ENCODE data around the gene METTL13. TPM values are rescaled to one million over a fixed set of nuclear protein-coding genes. Genes with fewer than 3 reads are reported as not detected.

METTL13 gene
- total RNA-seq, 2 donors from 2014 or later: 19.9 to 42.7 TPM

DNA sequence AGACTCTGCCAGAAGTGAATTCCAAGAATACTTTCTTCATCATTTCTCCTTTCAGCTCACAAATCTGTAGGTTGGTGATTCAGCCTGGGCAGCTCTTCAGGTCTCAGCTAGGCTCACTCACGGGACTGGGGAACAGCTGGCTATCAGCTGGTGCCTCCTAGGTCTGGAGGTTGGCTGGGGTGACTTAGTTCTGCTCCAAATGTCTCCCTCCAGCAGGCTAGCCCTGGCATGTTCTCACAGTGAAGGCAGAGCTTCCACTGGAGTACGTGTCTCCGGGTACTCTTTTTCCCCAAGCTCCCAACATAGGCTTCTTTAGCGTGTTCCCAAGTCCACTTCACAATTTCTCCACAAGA is 27.1 kb upstream of the METTL13 start:
- no peak overlapping the region for H3K4me3 ChIP-seq
- no peaks in the 10 kb centered on the region for H3K27me3 ChIP-seq
- no peaks in the 10 kb centered on the region for H3K4me1 ChIP-seq
- no peak for DNase-seq
- TF ChIP-seq, protein P1, sequence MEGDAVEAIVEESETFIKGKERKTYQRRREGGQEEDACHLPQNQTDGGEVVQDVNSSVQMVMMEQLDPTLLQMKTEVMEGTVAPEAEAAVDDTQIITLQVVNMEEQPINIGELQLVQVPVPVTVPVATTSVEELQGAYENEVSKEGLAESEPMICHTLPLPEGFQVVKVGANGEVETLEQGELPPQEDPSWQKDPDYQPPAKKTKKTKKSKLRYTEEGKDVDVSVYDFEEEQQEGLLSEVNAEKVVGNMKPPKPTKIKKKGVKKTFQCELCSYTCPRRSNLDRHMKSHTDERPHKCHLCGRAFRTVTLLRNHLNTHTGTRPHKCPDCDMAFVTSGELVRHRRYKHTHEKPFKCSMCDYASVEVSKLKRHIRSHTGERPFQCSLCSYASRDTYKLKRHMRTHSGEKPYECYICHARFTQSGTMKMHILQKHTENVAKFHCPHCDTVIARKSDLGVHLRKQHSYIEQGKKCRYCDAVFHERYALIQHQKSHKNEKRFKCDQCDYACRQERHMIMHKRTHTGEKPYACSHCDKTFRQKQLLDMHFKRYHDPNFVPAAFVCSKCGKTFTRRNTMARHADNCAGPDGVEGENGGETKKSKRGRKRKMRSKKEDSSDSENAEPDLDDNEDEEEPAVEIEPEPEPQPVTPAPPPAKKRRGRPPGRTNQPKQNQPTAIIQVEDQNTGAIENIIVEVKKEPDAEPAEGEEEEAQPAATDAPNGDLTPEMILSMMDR (IDR thresholded peaks at IDR 0.05): no peak
- no peaks in the 10 kb centered on the region for H3K9me3 ChIP-seq
- intact Hi-C loops (cut with DNase I): no loop called here
- H3K9ac ChIP-seq (ENCODE audit: low read depth in 2 of 2, low read length in 2 of 2): no peak overlapping the region
- H3K27ac ChIP-seq: no peak overlapping the region
- no peaks in the 10 kb centered on the region for H3K36me3 ChIP-seq

DNA sequence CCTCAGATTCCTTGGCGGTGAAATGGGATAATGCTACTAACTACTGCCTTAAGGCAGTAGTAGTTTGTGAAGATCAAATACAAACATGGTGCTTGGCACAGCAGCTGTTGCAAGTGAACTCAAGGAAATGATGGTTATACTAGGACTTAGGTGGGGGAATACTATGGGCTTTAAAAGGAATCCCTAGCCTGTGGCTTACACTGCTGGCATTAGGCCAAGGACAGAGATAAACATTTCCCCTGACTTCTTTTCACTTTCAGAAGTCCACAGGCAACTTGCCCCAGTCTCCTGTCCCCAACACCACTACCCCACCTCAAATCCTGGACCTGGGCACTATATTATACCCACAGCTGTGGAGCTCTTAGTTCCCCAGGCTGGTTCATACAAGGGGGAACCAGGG is 26.5 kb upstream of the METTL13 start:
- no peaks in the 10 kb centered on the region for H3K36me3 ChIP-seq
- no peak for DNase-seq
- intact Hi-C loops (cut with DNase I): no loop called here
- H3K4me3 ChIP-seq: no peak overlapping the region
- no peaks in the 10 kb centered on the region for H3K4me1 ChIP-seq
- H3K9me3 ChIP-seq: no peaks in the 10 kb centered on the region
- no peak overlapping the region for H3K9ac ChIP-seq (ENCODE audit: low read depth in 2 of 2, low read length in 2 of 2)
- TF ChIP-seq, protein P1 (IDR thresholded peaks at IDR 0.05): no peak
- no peaks in the 10 kb centered on the region for H3K27me3 ChIP-seq
- no peak overlapping the region for H3K27ac ChIP-seq

DNA sequence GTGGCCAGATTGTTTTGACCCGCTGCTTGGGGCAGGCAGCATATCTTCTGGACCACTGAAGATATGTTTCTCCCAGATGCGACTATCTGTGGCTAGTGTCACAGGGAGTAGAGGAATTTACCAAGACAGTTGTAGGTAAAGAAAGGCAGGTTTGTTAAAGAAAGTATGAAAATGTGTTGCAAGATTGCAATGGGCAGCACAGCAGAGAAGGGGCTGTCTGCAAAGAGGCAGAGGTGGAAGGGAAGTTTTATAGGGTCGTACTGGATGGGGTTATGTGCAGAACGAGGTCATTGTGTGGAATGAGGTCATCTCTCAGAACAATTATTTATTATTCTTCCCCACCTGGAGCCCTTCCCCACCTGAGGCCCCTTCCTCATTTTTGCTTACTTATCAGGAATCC is 24.6 kb upstream of the METTL13 start:
- Histone ChIP-seq H3K9me3 (no peaks in the 10 kb centered on the region), H3K4me3 (no peak overlapping the region), H3K27me3 (no peaks in the 10 kb centered on the region), H3K9ac (ENCODE audit: low read depth in 2 of 2, low read length in 2 of 2) (no peak overlapping the region), H3K27ac (no peak overlapping the region), H3K36me3 (no peaks in the 10 kb centered on the region), H3K4me1 (no peaks in the 10 kb centered on the region)
- DNase-seq: no peak
- TF ChIP-seq, protein P1 (IDR thresholded peaks at IDR 0.05): no peak
- intact Hi-C loops (cut with DNase I): no loop called here

DNA sequence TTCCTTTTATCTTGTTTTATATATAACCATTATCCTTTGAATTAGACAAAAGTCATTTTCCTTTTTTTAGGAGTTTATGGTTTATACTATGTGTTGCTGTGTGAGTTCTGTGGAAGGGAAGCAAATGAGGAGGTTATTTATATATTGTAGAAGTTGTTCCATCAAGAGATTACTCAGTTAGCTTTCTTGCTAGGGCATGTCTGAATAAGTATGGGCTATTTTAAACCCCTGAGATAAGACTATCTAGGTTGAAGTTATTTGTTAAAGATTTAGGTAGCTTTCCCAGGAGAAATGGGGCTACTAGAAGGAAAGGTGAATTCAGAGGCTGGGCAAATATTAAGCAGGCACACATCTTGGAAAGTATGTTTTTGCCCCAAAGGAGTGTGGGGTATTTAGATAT is 23.4 kb upstream of the METTL13 start:
- intact Hi-C loops (cut with DNase I): no loop called here
- Histone ChIP-seq H3K9me3 (no peaks in the 10 kb centered on the region), H3K27ac (no peak overlapping the region), H3K4me1 (no peaks in the 10 kb centered on the region), H3K9ac (ENCODE audit: low read depth in 2 of 2, low read length in 2 of 2) (no peak overlapping the region), H3K4me3 (no peak overlapping the region), H3K36me3 (no peaks in the 10 kb centered on the region), H3K27me3 (no peaks in the 10 kb centered on the region)
- DNase-seq: no peak
- TF ChIP-seq, protein P1 (IDR thresholded peaks at IDR 0.05): no peak

DNA sequence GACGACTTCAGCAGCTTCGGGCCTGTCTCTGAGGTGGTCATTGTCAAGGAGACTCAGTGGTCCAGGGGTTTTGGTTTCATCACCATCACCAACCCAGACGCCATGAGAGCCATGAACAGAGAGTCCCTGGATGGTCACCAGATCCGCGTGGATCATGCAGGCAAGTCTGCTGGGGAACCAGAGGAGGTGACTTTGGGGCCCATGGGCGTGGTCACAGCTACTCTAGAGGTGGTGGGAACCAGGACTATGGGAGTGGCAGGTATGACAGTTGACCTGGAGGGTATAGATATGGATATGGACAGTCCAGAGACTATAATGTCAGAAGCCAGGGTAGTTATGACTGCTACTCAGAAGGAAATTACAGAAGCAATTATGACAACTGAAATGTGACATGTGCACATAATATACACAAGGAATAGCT is 19.3 kb upstream of the METTL13 start:
- no peak overlapping the region for H3K4me3 ChIP-seq
- TF ChIP-seq, protein P1 (IDR thresholded peaks at IDR 0.05): no peak
- H3K9me3 ChIP-seq: no peaks in the 10 kb centered on the region
- DNase-seq: no peak
- no peaks in the 10 kb centered on the region for H3K4me1 ChIP-seq
- no peaks in the 10 kb centered on the region for H3K27me3 ChIP-seq
- no peak overlapping the region for H3K27ac ChIP-seq
- intact Hi-C loops (cut with DNase I): no loop called here
- H3K9ac ChIP-seq (ENCODE audit: low read depth in 2 of 2, low read length in 2 of 2): no peak overlapping the region
- no peaks in the 10 kb centered on the region for H3K36me3 ChIP-seq

DNA sequence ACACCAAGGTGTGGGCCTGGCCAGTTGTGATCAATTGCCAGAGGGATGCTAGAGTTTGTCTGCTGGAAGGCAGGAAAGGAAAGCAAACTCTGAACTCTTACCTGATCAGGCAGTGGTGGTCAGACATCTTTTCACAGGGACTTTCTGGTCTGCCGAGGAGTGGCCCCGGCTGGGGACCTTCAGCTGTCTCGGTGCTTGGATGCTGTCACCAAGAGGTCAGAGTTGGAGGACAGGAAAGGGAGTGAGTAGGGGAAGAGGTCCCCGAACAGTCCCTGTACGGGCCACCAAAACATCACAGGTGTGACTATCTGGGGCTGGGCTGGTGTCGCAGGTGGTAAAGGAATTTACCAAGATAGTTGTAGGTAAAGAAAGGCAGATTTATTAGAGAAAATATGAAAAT is 17.7 kb upstream of the METTL13 start:
- Histone ChIP-seq H3K27me3 (no peaks in the 10 kb centered on the region), H3K27ac (no peak overlapping the region), H3K9ac (ENCODE audit: low read depth in 2 of 2, low read length in 2 of 2) (no peak overlapping the region), H3K9me3 (no peaks in the 10 kb centered on the region), H3K4me1 (no peaks in the 10 kb centered on the region), H3K36me3 (no peaks in the 10 kb centered on the region), H3K4me3 (no peak overlapping the region)
- TF ChIP-seq, protein P1 (IDR thresholded peaks at IDR 0.05): no peak
- DNase-seq: no peak
- intact Hi-C loops (cut with DNase I): no loop called here

All from colonic mucosa (tissue), 4 donors.